CD14-positive monocyte (primary cell): ENCODE results near the gene ADA. TPM values are rescaled to one million over a fixed set of nuclear protein-coding genes. Genes with fewer than 3 reads are reported as not detected.

ENCODE experiments used
- DNase-seq, 3 donors: peaks; one replicate each; pipeline ENCODE4 v3.0.0-alpha.2; 2011 to 2022
- H2AFZ ChIP-seq: 2 replicates; pipeline ENCODE4 v1.6.0; 2012; ENCODE audit warnings: mild to moderate bottlenecking, low read depth, low read length, inconsistent platforms; ENCODE audit not compliant: insufficient read depth, poor library complexity, severe bottlenecking
- H3K27ac ChIP-seq, 2 donors: 1 replicate in 1 of 2; 2 replicates in 1 of 2; pipeline ENCODE4 v1.5.1; 2012 to 2013; ENCODE audit warnings: low read length in 2 of 2, control low read depth in 1 of 2, inconsistent platforms in 1 of 2, low read depth in 1 of 2, mild to moderate bottlenecking in 1 of 2
- H3K27me3 ChIP-seq, 2 donors: one replicate each; pipeline versions ENCODE4 v1.6.0 to v1.6.1; 2011 to 2013; ENCODE audit warnings: low read length in 2 of 2; ENCODE audit not compliant: control insufficient read depth in 2 of 2, insufficient read depth in 2 of 2
- H3K36me3 ChIP-seq, 2 donors: replicated peaks in 1 of 2; 1 replicate in 1 of 2; 2 replicates in 1 of 2; pipeline versions ENCODE4 v1.5.1 to v1.6.1; 2012 to 2013; ENCODE audit warnings: low read length in 2 of 2, control low read depth in 1 of 2, inconsistent platforms in 1 of 2, mild to moderate bottlenecking in 1 of 2; ENCODE audit not compliant: insufficient read depth in 2 of 2, control insufficient read depth in 1 of 2
- H3K4me1 ChIP-seq, 2 donors: 1 replicate in 1 of 2; 2 replicates in 1 of 2; pipeline versions ENCODE4 v1.5.1 to v1.6.1; 2012 to 2013; ENCODE audit warnings: low read length in 2 of 2, control low read depth in 1 of 2, inconsistent platforms in 1 of 2, mild to moderate bottlenecking in 1 of 2, moderate library complexity in 1 of 2; ENCODE audit not compliant: insufficient read depth in 2 of 2, control insufficient read depth in 1 of 2
- H3K4me2 ChIP-seq: replicated peaks from 2 replicates; pipeline ENCODE3; 2012; ENCODE audit warnings: low read length, moderate library complexity, mild to moderate bottlenecking; ENCODE audit not compliant: poor library complexity, severe bottlenecking; ENCODE audit errors: extremely low read depth
- H3K4me3 ChIP-seq, 3 experiments: fragments of 200-600 bp in 1 of 3; sonication (generic) in 1 of 3; replicated peaks in 1 of 3; 1 replicate in 2 of 3; 2 replicates in 1 of 3; pipeline ENCODE4 v1.5.1; 2011 to 2013; ENCODE audit warnings: low read length in 3 of 3, mild to moderate bottlenecking in 3 of 3, control low read depth in 2 of 3, low read depth in 2 of 3, inconsistent platforms in 1 of 3, moderate library complexity in 1 of 3
- H3K79me2 ChIP-seq: 2 replicates; pipeline ENCODE4 v1.6.0; 2012; ENCODE audit warnings: mild to moderate bottlenecking, control low read depth, inconsistent platforms, low read length, moderate library complexity; ENCODE audit not compliant: insufficient read depth
- H3K9ac ChIP-seq: 2 replicates; pipeline ENCODE4 v1.6.0; 2017; ENCODE audit warnings: low read length, mild to moderate bottlenecking; ENCODE audit not compliant: insufficient read depth, poor library complexity, severe bottlenecking
- H3K9me3 ChIP-seq, 2 donors: replicated peaks in 1 of 2; 1 replicate in 1 of 2; 2 replicates in 1 of 2; pipeline versions ENCODE4 v1.5.1 to v1.6.1; 2012 to 2013; ENCODE audit warnings: low read length in 2 of 2, control low read depth in 1 of 2; ENCODE audit not compliant: control insufficient read depth in 1 of 2, insufficient read depth in 1 of 2
- H4K20me1 ChIP-seq: 2 replicates; pipeline ENCODE4 v1.6.0; 2012; ENCODE audit warnings: mild to moderate bottlenecking, low read length, control low read depth, moderate library complexity; ENCODE audit not compliant: insufficient read depth
- H3K27ac Mint-ChIP-seq, 7 donors: one replicate each; pipeline ENCODE4 v1.8.0; 2020; ENCODE audit warnings: mild to moderate bottlenecking in 7 of 7, mixed read lengths in 7 of 7, moderate library complexity in 6 of 7, inconsistent platforms in 2 of 7
- H3K27me3 Mint-ChIP-seq, 3 donors: one replicate each; pipeline ENCODE4 v1.8.0; 2021 to 2022; ENCODE audit warnings: low read depth in 3 of 3, mild to moderate bottlenecking in 3 of 3, mixed read lengths in 3 of 3, moderate library complexity in 3 of 3, inconsistent platforms in 1 of 3
- H3K36me3 Mint-ChIP-seq, 2 donors: one replicate each; pipeline ENCODE4 v1.8.0; 2020; ENCODE audit warnings: mixed read lengths in 2 of 2, inconsistent platforms in 1 of 2, mild to moderate bottlenecking in 1 of 2
- H3K4me1 Mint-ChIP-seq: one replicate; pipeline ENCODE4 v1.8.0; 2020; ENCODE audit warnings: mild to moderate bottlenecking, mixed read lengths
- H3K4me3 Mint-ChIP-seq, 2 donors: one replicate each; pipeline ENCODE4 v1.8.0; 2020; ENCODE audit warnings: mild to moderate bottlenecking in 2 of 2, mixed read lengths in 2 of 2, moderate library complexity in 1 of 2
- H3K9me3 Mint-ChIP-seq, 7 donors: one replicate each; pipeline ENCODE4 v1.8.0; 2020 to 2022; ENCODE audit warnings: mixed read lengths in 7 of 7, mild to moderate bottlenecking in 6 of 7, moderate library complexity in 6 of 7, inconsistent platforms in 2 of 7
- CTCF ChIP-seq: fragments of 200-600 bp; IDR thresholded peaks from one replicate; pipeline ENCODE4 v1.8.0; 2022; ENCODE audit warnings: antibody characterized with exemption, mild to moderate bottlenecking
- WGBS: methylation state at CpG from one replicate; pipeline ENCODE4 v1.1.5; 2013; ENCODE audit warnings: missing lambda C conversion rate; ENCODE audit not compliant: insufficient coverage; 5-methylcytosine and 5-hydroxymethylcytosine counted together
- intact Hi-C, 2 donors: fragments of 100-400 bp; cut with micrococcal nuclease; formaldehyde crosslinking; loops; one replicate each; pipeline versions ENCODE4 v1.15.0 to v1.15.1; 2023
- polyA plus RNA-seq, 3 donors: library from polyadenylated mRNA; depleted of rRNA in 1 of 3; unstranded in 2 of 3; stranded (reverse) in 1 of 3; fragments of 300-500 nt in 2 of 3; fragments of >200 nt in 1 of 3; fragmentation: Illumina TruSeq in 2 of 3; gene quantifications; 1 replicate in 2 of 3; 2 replicates in 1 of 3; pipeline ENCODE4 v1.2.3, GENCODE V29; 2012 to 2021

The ADA gene
- polyA plus RNA-seq, 3 donors = 11.1 to 17.2 (median 15.6) TPM

- no peaks in the 10 kb centered on the region for H3K36me3 ChIP-seq
- no peak for TF ChIP-seq CTCF
- no peaks in the 10 kb centered on the region for H3K9me3 ChIP-seq
- Mint-ChIP-seq H3K4me3 (no peak overlapping the region), H3K36me3 (no peaks in the 10 kb centered on the region), H3K27me3 (peaks cover 0 to 3% (median 0%) of the 10 kb centered on the region in 3 donors), H3K27ac (no peak overlapping the region), H3K9me3 (peaks cover 0 to 2% (median 0%) of the 10 kb centered on the region in 7 donors), H3K4me1 (peaks cover 32% of the 10 kb centered on the region)
- H3K4me1 ChIP-seq = peaks cover 21 to 22% of the 10 kb centered on the region in 2 donors
- intact Hi-C loops = loop anchor here (10.0 kb wide), 2 partner anchors 50 to 90 kb away; partner anchors contain the start of gene SERINC3 (in 1 of the 2)
- no peaks in the 10 kb centered on the region for H3K27me3 ChIP-seq
- H3K4me2 ChIP-seq = no peak overlapping the region
- no peak overlapping the region for H3K27ac ChIP-seq
- H4K20me1 ChIP-seq = no peaks in the 10 kb centered on the region
- no peak for DNase-seq
- H3K4me3 ChIP-seq = no peak overlapping the region
- H3K9ac ChIP-seq = no peak overlapping the region
- WGBS = 100% methylated on average over 1 of the region's 4 CpGs
- H2AFZ ChIP-seq = no peak overlapping the region
- H3K79me2 ChIP-seq = no peaks in the 10 kb centered on the region
These were observed 77.1 kb downstream of the ADA start for GRCh38 chr20:44574372-44574771.

- H3K27me3 ChIP-seq = no peaks in the 10 kb centered on the region
- Mint-ChIP-seq H3K27ac (no peak overlapping the region), H3K9me3 (peaks cover 0 to 2% (median 0%) of the 10 kb centered on the region in 7 donors), H3K27me3 (peaks cover 0 to 3% (median 0%) of the 10 kb centered on the region in 3 donors), H3K36me3 (no peaks in the 10 kb centered on the region), H3K4me3 (no peak overlapping the region), H3K4me1 (peaks cover 30% of the 10 kb centered on the region)
- H4K20me1 ChIP-seq = no peaks in the 10 kb centered on the region
- intact Hi-C loops = loop anchor here (10.0 kb wide), 2 partner anchors 49 to 91 kb away; partner anchors contain the start of gene SERINC3 (in 1 of the 2)
- H3K4me1 ChIP-seq = peaks cover 21 to 22% of the 10 kb centered on the region in 2 donors
- no peaks in the 10 kb centered on the region for H3K36me3 ChIP-seq
- no peak overlapping the region for H3K4me2 ChIP-seq
- no peak overlapping the region for H2AFZ ChIP-seq
- H3K4me3 ChIP-seq = no peak overlapping the region
- WGBS = 100% methylated on average over 1 of the region's 2 CpGs
- no peaks in the 10 kb centered on the region for H3K79me2 ChIP-seq
- DNase-seq = no peak
- H3K9me3 ChIP-seq = no peaks in the 10 kb centered on the region
- no peak overlapping the region for H3K27ac ChIP-seq
- H3K9ac ChIP-seq = no peak overlapping the region
- TF ChIP-seq CTCF = no peak
These were observed 78.0 kb downstream of the ADA start for GRCh38 chr20:44573501-44573869.
